ENCODE results near the gene GPC1. TPM values are rescaled to one million over a fixed set of nuclear protein-coding genes. Genes with fewer than 3 reads are reported as not detected.

GPC1 gene
- total and polyA plus RNA-seq, 2 donors (not counting 1 experiment from before 2014, with no cell fraction given), result 1.2 to 3.3 TPM

GRCh38 chr2:240398661-240399267 lies 36.7 kb upstream of the GPC1 start:
- intact Hi-C loops (cut with micrococcal nuclease), result no loop called here
- ChIA-PET POLR2A (no interaction called here), CTCF (no interaction called here)
- no peaks in the 10 kb centered on the region for H3K36me3 ChIP-seq (replicated peaks in 1 of 2; ENCODE audit: control extremely low read depth in 1 of 2, control insufficient read depth in 1 of 2, extremely low read depth in 1 of 2, insufficient read depth in 2 of 2, low read length in 1 of 2)
- H3K27me3 ChIP-seq (replicated peaks in 1 of 4; ENCODE audit: control extremely low read depth in 1 of 4, control insufficient read depth in 3 of 4, insufficient read depth in 4 of 4, low read length in 3 of 4), result no peaks in the 10 kb centered on the region
- TF ChIP-seq EZH2 (IDR thresholded peaks at IDR 0.05; ENCODE audit: borderline replicate concordance, insufficient read depth, low read depth, low read length, poor library complexity, severe bottlenecking) (no peak), CTCF (IDR thresholded peaks at IDR 0.05) (no peak)
- Mint-ChIP-seq H3K9me3 (ENCODE audit: insufficient read depth) (no peaks in the 10 kb centered on the region), H3K4me3 (no peak overlapping the region), H3K4me1 (no peaks in the 10 kb centered on the region), H3K27ac (no peak overlapping the region), H3K27me3 (peaks cover 3% of the 10 kb centered on the region)
- ATAC-seq (ENCODE audit: low read depth) (no peak), DNase-seq (no peak)
- no peaks in the 10 kb centered on the region for H4K20me1 ChIP-seq (ENCODE audit: control insufficient read depth, insufficient read depth, low read length, poor library complexity, severe bottlenecking)
- no peak overlapping the region for H3K4me3 ChIP-seq (ENCODE audit: control extremely low read depth in 1 of 5, extremely low read depth in 1 of 5, insufficient read depth in 1 of 5, low read depth in 2 of 5, low read length in 4 of 5)
- WGBS (ENCODE audit: insufficient coverage), result 76% methylated on average over 12 of the region's 20 CpGs
- H3K79me2 ChIP-seq (ENCODE audit: control insufficient read depth, insufficient read depth, low read length), result no peaks in the 10 kb centered on the region
- no peaks in the 10 kb centered on the region for H3K4me1 ChIP-seq (ENCODE audit: control insufficient read depth in 2 of 2, insufficient read depth in 2 of 2, low read length in 2 of 2)
- H3K4me2 ChIP-seq (replicated peaks; ENCODE audit: low read depth, low read length, poor library complexity, severe bottlenecking), result no peak overlapping the region
- H2AFZ ChIP-seq (ENCODE audit: insufficient read depth, low read depth, low read length, poor library complexity, severe bottlenecking), result no peak overlapping the region
- H3K27ac ChIP-seq (ENCODE audit: low read length in 2 of 2), result no peak overlapping the region
- H3K9ac ChIP-seq (ENCODE audit: low read length), result no peak overlapping the region
- no peaks in the 10 kb centered on the region for H3K9me3 ChIP-seq (ENCODE audit: control extremely low read depth in 1 of 3, control insufficient read depth in 2 of 3, insufficient read depth in 1 of 3, low read length in 2 of 3)

- DNase-seq (no peak), ATAC-seq (ENCODE audit: low read depth) (no peak)
- no peak overlapping the region for H3K27ac Mint-ChIP-seq
- H3K9me3 Mint-ChIP-seq (ENCODE audit: insufficient read depth), result no peaks in the 10 kb centered on the region
- TF ChIP-seq EZH2 (IDR thresholded peaks at IDR 0.05; ENCODE audit: borderline replicate concordance, insufficient read depth, low read depth, low read length, poor library complexity, severe bottlenecking) (no peak), CTCF (IDR thresholded peaks at IDR 0.05) (no peak)
- no peaks in the 10 kb centered on the region for H3K4me1 Mint-ChIP-seq
- Histone ChIP-seq H4K20me1 (ENCODE audit: control insufficient read depth, insufficient read depth, low read length, poor library complexity, severe bottlenecking) (no peaks in the 10 kb centered on the region), H3K36me3 (replicated peaks in 1 of 2; ENCODE audit: control extremely low read depth in 1 of 2, control insufficient read depth in 1 of 2, extremely low read depth in 1 of 2, insufficient read depth in 2 of 2, low read length in 1 of 2) (no peaks in the 10 kb centered on the region), H3K9ac (ENCODE audit: low read length) (no peak overlapping the region), H3K27me3 (replicated peaks in 1 of 4; ENCODE audit: control extremely low read depth in 1 of 4, control insufficient read depth in 3 of 4, insufficient read depth in 4 of 4, low read length in 3 of 4) (no peaks in the 10 kb centered on the region), H3K79me2 (ENCODE audit: control insufficient read depth, insufficient read depth, low read length) (no peaks in the 10 kb centered on the region), H3K27ac (ENCODE audit: low read length in 2 of 2) (no peak overlapping the region), H3K4me2 (replicated peaks; ENCODE audit: low read depth, low read length, poor library complexity, severe bottlenecking) (no peak overlapping the region), H3K4me1 (ENCODE audit: control insufficient read depth in 2 of 2, insufficient read depth in 2 of 2, low read length in 2 of 2) (no peaks in the 10 kb centered on the region), H3K9me3 (ENCODE audit: control extremely low read depth in 1 of 3, control insufficient read depth in 2 of 3, insufficient read depth in 1 of 3, low read length in 2 of 3) (no peaks in the 10 kb centered on the region), H2AFZ (ENCODE audit: insufficient read depth, low read depth, low read length, poor library complexity, severe bottlenecking) (no peak overlapping the region), H3K4me3 (ENCODE audit: control extremely low read depth in 1 of 5, extremely low read depth in 1 of 5, insufficient read depth in 1 of 5, low read depth in 2 of 5, low read length in 4 of 5) (no peak overlapping the region)
- H3K27me3 Mint-ChIP-seq, result peaks cover 3% of the 10 kb centered on the region
- intact Hi-C loops (cut with micrococcal nuclease), result no loop called here
- ChIA-PET POLR2A (no interaction called here), CTCF (no interaction called here)
- H3K4me3 Mint-ChIP-seq, result no peak overlapping the region
- 86% methylated on average over 6 of the region's 14 CpGs for WGBS (ENCODE audit: insufficient coverage)
Measured at GRCh38 chr2:240399419-240400324, 35.8 kb upstream of the GPC1 start.
